NCI-H187 treated with DMSO at 0.1 percent for 48 hours (cell line): ENCODE measurements around the gene MTRFR.
"Not testable (repeated sequence)": the region's sequence is repeated elsewhere in the genome, so short reads cannot be mapped to it uniquely, and the experiment has no call there.

Experiments used
- DNase-seq: peaks from one replicate; lab custom pipeline; 2025; lab: John Stamatoyannopoulos, UW

Gene MTRFR

DNA sequence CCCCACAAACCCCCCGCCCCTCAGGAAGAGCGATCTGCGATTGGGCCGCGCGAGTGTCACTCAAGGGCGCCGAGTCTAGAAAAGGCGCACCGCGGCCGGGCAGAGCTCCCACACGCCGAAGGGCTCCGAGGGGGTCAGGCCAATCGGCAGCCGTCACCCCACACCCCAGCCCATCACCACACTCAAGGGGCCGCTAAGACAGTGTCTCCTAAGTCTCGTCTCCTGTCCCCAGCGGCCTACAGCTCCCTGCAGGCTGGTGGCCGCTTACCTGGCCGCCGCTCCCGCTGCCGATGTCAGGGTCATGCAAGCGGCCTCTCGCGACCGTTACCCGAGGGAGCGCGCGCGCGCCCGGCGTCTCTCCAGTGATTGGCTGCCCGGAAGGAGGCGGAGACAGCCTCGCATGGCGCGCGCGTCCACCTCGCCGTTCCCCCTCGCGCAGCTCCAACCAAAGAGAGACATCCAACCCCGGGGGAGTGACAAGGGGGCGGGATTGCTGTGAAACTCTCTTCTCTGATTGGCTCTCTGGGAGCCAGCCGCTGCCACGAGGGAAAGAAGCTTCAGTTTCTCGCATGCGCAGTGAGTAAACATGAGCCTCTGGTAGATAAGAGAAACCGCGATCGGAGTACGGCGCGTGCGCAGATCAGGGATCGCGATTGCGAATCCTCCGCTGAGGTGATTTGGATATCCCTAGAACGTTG, at the start of gene MTRFR, which contains the start of gene MPHOSPH9:
MTRFR (plus strand) TSS at position 630 of the 698 bp plus-strand sequence. CDS start 20,239 bp downstream, outside the sequence.
MPHOSPH9 (minus strand) TSS at position 335 of the 698 bp plus-strand sequence. CDS start 2,777 bp downstream, outside the sequence.
- peak; percentile 99 for DNase-seq

DNA sequence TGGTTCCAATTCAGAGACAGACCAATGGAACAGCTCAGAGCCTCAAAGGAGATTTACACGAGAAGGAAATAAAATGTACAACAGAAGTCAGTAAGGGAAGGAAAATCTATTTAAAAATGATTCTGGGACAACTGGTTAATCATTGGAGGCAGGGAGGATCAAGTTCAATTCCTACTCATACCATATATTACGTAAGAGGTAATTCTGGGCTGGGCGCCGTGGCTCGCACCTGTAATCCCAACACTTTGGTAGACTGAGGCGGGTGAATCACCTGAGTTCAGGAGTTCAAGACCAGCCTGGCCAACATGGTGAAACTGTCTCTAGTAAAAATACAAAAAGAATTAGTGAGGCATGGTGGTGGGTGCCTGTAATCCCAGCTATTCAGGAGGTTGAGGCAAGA, 45.6 kb upstream of the MTRFR start:
- DNase-seq: no peak

DNA sequence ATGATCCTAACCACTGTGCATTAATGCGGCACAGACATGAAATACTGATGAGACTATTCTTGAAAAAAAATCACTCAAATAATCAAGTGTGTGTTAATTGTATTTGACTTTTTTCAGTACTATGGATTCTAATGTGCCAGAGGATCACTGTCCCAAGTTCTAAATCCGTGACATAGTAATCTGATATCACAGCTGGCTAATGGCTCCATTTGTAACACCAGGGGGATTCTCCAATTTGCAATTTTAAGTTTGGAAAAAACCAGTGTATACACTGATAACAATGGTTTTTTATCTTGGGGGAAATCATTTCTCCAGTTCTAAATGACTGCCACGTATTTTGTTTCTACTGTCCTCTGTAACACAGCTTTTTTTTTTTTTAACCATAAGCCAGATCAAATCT, 33.3 kb upstream of the MTRFR start:
- no peak for DNase-seq

DNA sequence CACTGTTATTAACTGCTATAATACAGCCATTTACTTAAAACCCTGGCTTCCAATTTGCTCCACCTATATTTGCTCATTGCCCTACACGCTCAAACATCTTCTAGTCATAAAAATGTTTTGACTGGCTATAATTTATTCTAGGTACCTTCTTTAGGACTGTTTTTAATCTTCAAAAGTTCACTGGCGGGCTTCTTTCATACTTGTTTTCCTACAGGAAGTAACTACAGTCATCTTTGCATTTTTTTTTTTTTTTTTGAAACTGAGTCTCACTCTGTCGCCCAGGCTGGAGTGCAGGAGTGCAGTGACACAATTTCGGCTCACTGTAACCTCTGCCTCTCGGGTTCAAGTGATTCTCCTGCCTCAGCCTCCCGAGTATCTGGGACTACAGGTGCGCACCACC, 32.8 kb upstream of the MTRFR start:
- no peak for DNase-seq

DNA sequence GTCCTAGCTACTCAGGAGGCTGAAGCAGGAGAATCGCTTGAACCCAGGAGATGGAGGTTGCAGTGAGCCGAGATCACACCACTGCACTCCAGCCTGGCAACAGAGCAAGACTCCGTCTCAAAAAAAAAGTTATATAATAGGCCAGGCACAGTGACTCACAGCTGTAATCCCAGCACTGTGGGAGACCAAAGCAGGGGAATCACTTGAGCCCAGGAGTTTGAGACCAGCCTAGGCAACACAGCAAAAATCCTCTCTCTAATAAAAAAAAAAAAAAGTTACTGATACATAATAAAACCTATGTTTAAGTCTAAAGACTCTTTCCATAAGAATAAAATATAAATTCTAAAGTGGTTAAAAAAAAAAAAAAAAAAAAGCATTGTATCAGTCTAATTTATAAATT, 26.4 kb upstream of the MTRFR start:
- DNase-seq: not testable (repeated sequence)

DNA sequence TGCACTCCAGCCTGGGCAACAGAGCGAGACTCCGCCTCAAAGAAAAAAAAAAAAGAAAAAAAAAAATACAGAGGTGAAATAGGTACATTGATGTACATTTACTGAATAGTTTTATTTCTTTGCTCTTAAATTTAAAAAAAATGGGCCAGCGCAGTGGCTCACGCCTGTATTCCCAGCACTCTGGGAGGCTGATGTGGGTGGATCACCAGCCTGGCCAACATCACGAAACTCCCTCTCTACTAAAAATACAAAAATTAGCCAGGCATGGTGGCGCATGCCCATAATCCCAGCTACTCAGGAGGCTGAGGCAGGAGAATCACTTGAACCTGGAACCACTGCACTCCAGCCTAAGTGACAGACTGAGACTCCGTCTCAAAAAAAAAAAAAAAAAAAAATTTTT, 25.4 kb upstream of the MTRFR start:
- not testable (repeated sequence) for DNase-seq

DNA sequence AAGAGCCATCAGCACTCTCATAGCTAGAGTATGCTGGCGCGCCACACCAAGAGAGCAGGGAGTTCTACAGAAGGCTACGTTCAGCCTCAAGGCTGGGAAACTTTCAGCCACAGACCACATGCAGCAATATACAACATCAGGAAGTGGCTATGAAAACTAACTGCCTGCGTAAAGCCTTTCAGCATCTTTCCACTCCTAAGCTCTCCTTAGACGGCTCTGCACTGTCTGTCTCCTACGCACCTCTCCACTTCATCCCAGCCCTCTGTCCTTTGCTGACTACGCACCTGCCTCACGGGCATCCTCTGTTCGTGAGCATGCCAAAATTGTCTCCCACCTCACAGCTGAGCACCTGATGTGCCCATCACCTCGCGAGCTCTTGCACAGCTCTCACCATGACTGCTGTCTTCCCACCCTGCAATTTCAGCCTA, 10.0 kb upstream of the MTRFR start:
- no peak for DNase-seq

DNA sequence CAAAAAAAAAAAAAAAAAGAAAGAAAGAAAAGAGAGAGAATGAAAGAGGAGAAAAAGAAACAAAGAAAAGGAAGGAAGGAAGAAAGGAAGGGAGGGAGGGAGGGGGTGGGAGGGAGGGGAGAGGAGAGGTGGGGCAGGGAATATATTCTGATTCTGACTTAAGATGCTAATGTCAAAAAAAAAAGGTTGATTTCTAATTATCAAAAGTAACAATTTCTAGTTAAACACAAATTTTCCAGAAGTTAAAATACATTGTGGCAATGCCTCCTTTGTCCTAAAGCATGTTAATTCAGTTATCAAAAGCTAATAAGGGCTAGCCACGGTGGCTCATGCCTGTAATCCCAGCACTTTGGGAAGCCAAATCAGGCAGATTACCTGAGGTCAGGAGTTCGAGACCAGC, 7.8 kb upstream of the MTRFR start:
- no peak for DNase-seq

DNA sequence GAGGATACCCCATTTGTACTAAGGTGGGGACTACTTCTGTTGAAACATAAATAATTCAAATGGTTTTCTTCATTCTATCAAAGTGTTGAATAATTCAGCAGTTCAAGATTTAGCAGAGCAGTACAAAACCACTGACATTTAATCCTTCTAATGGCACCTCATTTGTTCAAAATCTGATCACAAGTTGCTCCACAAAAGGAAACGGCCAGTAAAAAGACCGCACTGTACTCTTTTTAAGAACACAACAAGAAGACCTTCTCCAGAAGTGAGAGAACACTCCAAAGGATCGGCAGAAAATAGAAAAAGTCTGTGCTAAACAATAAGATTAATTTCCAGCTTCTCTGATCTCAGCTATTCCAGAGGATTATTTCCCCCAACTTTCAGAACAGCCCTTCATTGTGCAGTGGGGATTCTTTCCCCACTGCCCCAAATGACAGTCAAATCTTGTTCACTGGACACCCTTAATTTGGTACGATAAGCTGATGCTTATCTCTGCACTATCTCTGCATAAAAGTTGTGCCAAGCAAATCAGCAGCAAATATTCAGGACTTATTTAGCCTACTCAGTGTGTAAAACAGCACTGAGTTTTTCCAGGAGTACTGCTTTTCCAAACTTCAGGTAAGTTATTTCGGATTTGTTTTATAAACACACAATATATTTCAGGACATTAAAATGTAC, 5.5 kb upstream of the MTRFR start:
- no peak for DNase-seq

DNA sequence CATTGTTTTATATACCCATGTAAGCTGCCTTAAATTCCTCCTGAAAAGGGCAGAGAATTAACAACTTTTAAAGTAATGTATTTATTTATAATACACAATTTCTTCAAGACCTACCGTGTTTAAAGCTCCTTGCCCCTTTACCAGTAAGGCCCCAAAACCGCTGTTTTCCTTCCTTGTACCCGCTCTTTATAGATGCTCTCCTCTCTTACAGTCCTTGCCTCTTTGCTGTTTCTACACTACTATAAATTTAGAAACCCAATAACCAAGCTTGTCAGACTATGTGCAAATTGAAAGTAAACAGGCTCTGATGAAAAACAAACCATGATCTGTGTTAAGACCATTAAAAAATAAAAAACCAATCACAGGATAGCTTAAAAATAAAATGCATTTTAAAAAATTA, 4.2 kb upstream of the MTRFR start:
- DNase-seq: no peak

DNA sequence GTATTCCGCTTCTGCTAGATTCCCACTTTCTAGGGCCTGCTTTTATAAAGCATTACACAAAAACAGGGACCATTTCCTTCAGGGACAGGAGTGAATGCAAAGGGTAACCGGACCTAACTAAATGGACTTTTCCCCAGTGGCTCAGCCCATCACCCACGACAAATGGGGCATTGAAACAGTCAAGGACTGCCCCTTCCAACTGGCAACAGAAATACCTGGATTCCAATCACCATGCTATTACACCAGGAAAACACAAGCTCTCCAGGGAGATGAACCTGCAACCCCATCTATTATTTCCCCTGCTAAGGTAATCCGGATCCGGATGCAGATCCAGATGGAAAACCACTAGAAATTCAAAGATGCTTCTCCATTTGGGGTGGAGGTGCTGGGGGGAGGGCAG, 1.3 kb upstream of the MTRFR start:
- no peak for DNase-seq

DNA sequence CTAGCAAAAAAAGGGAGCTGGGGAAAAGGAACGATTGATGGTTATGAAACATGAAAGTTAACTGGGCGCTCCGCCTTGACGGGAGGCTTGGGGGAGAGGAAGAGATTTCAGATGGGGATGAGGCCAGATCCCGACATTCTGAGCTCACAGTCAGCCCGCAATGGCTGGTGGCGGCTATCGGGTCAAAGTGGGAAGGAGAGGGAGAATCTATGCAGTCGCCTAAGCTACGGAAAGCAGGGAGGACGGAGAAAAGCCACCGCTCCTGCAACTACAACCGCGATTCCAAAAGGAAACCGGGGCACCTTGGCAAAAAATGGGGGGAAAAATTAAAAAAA, 797 bp upstream of the MTRFR start:
- no peak for DNase-seq

DNA sequence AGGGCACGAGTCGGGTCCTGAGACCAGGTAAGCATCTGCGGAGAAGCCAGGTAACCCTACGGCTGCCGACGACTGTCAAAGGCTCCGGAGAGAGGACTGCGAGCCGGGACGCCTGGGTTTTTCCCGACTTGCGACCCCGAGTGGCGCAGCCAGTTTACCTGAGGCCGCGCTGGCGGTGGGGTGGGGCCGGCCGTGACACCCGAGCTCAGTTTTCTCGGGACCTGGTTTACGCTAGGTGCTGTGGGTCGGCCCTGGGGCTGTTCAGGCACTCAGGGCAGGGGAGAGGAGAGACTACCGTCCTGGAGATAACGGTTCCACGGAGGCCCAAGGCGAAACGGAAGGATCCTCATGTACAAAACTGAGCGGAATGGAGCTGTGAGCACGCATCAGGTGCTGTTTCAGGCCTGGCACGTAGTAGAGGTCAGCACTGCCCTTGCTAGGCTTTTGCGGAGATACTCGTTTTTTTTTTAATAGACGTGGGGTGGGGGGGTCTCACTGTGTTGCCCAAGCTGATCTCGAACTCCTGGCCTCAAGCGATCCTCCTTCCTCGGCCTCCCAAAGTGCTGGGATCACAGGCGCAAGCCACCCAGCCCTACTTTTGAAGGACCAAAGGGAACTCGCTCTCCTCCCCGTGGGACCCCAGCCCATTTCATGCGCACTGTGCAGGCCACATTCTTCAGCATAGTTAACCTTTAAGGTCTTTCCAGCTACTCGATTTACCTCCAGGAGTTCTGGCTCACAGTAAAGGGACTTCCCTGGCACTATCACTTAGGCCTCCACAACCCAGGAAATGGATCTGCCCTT, 471 bp downstream of the MTRFR start:
- DNase-seq: no peak

DNA sequence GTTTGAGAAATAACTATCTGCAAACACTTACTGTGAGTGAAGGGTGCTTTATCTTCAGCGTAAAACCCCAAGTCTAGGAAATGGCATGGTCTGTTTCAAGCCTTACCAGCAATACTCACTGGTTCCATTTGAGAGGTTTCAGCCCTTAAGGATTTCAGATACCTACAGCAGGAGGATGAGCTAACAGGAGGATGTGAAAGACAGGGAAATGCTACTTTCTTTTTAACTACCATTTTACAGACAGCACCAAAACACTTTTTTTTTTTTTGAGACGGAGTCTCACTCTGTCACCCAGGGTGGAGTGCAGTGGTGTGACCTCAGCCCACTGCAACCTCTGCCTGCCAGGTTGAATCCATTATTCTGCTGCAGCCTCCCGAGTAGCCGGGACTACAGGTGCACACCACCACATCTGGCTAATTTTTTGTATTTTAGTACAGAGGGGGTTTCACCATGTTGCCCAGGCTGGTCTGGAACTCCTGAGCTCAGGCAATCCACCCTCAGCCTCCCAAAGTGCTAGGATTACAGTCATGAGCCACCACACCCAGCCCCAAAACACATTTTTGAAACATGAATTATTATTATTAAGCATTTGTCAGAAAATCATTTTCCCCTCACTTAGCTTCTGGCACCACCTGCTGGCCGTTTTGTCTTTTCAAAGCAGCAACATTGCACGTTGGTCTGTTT, 4.6 kb downstream of the MTRFR start:
- peak; percentile 48 for DNase-seq

DNA sequence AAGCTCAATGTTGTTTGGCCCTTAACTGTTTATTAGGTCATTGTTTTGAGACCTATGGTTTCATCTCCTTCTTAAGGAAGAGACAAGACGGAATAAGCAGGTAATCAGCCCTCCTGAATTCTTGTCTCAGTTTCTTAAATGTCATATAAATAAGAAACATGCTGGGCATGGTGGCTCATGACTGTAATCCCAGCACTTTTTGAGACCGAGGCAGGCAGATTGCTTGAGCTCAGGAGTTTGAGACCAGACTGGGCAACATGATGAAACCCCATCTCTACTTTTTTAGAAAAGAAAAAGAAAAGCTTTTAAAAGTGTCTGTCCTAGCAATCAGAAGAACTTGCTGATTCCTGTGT, 5.1 kb downstream of the MTRFR start:
- no peak for DNase-seq

DNA sequence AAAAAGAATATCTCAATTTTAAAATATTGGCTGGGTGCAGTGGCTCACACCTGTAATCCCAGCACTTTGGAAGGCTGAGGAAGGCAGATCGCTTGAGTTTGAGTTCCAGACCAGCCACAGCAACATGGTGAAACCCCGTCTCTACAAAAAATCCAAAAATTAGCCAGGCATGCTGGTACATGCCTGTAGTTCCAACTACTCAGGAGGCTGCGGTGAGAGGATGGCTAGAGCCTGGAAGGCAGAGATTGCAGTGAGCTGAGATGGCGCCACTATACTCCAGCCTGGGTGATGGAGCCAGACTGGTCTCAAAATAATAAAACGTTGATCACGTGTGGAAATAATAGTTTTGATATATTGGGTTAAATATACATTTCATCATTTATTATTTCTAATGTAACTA, 5.7 kb downstream of the MTRFR start:
- no peak for DNase-seq

DNA sequence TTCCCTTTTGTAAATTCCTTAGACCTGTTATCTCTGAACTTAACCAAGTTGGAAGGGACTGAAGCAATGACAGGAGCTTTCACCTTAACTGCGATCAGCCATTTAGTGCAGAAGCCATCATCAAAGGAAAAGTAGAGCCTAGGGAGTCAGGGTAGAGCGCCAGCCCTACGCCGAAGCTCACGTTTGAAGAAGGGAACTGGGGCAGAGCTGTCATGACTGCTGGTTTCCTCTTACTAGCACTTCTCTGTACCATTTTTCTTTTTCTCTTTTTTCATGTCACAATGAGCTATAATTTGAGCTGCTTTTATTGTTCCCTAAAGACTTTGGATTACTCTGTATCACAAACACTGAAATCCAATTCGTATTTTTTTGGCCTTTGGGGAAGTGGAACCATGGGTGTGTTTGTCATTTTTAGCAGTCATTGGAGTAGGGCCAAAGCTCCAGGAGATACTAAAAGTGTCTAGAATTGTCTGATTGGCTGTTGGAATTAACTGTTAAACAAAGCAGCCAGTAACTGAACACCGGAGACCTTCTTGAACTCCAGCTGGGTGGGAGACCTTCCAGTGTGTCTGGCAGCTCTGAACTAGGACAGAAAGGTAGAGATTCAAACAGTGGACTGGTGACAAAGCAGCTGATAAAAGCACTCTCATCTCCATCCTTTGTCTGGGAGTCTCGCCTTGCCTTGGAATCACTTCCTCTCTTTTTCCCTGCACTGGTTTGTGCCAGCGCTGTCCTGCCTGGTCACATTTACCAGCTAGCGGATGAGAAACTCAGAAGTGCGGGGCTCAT, 9.1 kb downstream of the MTRFR start:
- peak; percentile 41 for DNase-seq

DNA sequence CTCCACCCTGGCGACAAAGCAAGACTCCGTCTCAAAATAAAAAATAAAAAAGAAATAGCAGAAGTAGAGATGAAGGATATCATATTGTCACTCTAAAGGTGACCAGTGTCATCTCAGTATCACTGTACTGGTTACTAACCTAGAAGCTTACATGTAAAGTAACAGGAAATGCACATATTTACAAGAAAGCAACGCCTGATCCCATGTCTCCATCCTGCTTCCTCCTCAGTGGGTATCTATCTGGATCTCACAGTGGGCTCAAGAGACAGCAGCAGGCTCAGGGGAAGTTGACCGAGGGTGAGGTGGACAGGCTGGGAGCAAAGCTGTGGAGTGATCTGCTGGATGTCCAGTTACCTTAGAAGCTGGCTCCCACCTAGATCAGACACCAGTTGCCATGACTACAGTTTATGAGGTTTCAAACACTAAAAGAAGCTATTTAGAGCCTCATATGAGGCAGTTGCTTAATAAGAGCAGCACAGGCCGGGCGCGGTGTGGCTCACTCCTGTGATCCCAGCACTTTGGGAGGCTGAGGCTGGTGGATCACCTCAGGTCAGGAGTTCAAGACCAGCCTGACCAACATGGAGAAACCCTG, 10.5 kb downstream of the MTRFR start:
- no peak for DNase-seq

DNA sequence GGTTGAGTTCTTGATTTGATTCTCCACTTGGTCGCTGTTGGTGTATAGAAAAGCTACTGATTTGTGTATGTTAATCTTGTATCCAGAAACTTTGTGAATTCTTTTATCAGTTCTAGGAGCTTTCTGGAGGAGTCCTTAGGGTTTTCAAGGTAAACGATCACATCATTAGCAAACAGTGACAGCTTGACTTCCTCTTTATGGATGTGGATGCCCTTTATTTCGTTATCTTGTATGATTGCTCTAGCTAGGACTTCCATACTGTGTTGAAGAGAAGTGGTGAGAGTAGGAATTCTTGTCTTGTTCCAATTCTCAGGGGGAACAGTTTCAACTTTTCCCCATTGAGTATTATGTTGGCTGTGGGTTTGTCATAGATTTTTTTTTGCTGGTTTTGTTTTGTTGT, 12.4 kb downstream of the MTRFR start:
- no peak for DNase-seq

DNA sequence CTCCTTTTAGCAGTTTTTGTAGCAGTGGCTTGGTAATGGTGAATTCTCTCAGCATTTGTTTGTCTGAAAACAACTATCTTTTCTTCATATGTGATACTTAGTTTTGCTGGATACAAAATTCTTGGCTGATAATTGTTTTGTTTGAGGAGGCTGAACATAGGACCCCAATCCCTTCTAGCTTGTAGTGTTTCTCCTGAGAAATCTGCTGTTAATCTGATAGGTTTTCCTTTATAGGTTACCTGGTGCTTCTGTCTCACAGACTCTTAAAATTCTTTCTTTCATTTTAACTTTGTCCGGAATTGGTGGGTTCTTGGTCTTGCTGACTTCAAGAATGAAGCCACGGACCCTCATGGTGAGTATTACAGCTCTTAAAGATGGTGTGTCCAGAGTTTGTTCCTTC, 14.9 kb downstream of the MTRFR start:
- DNase-seq: not testable (repeated sequence)
